ENCODE results near the gene SEMA6B. TPM values are rescaled to one million over a fixed set of nuclear protein-coding genes. Genes with fewer than 3 reads are reported as not detected.

The SEMA6B gene
- polyA plus RNA-seq, 1 of the 3 experiments (the other 2 are of a cell fraction), result 3.7 TPM

GRCh38 chr19:4499318-4499717 lies 60.2 kb downstream of the SEMA6B start:
- H3K4me2 ChIP-seq, result no peak overlapping the region
- WGBS (ENCODE audit: low lambda C conversion rate), result 96% methylated on average over 23 of the region's 23 CpGs
- TF ChIP-seq TAF1 (IDR thresholded peaks at IDR 0.05; ENCODE audit: borderline replicate concordance, low read depth, low read length) (no peak), MEF2A (IDR thresholded peaks at IDR 0.05; ENCODE audit: borderline replicate concordance, low read depth) (no peak), JUND (IDR thresholded peaks at IDR 0.05) (no peak), GABPA (IDR thresholded peaks at IDR 0.05; ENCODE audit: low read depth) (no peak), RCOR1 (IDR thresholded peaks at IDR 0.05; ENCODE audit: low read length) (no peak), EZH2phosphoT487 (IDR thresholded peaks at IDR 0.05; ENCODE audit: borderline replicate concordance, low read depth) (no peak), FOSL2 (IDR thresholded peaks at IDR 0.05; ENCODE audit: borderline replicate concordance, low read depth) (no peak), POLR2AphosphoS5 (IDR thresholded peaks at IDR 0.05; ENCODE audit: low read depth, low read length) (no peak), USF2 (IDR thresholded peaks at IDR 0.05; ENCODE audit: borderline replicate concordance, low read depth, low read length) (no peak), TEAD4 (IDR thresholded peaks at IDR 0.05; ENCODE audit: borderline replicate concordance, insufficient read depth) (no peak), NRF1 (IDR thresholded peaks at IDR 0.05; ENCODE audit: low read depth, low read length) (no peak), RAD21 (IDR thresholded peaks at IDR 0.05; ENCODE audit: low read length) (no peak)
- TF ChIP-seq, protein P1, sequence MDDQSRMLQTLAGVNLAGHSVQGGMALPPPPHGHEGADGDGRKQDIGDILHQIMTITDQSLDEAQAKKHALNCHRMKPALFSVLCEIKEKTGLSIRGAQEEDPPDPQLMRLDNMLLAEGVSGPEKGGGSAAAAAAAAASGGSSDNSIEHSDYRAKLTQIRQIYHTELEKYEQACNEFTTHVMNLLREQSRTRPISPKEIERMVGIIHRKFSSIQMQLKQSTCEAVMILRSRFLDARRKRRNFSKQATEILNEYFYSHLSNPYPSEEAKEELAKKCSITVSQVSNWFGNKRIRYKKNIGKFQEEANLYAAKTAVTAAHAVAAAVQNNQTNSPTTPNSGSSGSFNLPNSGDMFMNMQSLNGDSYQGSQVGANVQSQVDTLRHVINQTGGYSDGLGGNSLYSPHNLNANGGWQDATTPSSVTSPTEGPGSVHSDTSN (IDR thresholded peaks at IDR 0.05), result no peak
- TF ChIP-seq, protein P2, sequence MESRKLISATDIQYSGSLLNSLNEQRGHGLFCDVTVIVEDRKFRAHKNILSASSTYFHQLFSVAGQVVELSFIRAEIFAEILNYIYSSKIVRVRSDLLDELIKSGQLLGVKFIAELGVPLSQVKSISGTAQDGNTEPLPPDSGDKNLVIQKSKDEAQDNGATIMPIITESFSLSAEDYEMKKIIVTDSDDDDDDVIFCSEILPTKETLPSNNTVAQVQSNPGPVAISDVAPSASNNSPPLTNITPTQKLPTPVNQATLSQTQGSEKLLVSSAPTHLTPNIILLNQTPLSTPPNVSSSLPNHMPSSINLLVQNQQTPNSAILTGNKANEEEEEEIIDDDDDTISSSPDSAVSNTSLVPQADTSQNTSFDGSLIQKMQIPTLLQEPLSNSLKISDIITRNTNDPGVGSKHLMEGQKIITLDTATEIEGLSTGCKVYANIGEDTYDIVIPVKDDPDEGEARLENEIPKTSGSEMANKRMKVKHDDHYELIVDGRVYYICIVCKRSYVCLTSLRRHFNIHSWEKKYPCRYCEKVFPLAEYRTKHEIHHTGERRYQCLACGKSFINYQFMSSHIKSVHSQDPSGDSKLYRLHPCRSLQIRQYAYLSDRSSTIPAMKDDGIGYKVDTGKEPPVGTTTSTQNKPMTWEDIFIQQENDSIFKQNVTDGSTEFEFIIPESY (IDR thresholded peaks at IDR 0.05; ENCODE audit: borderline replicate concordance, low read depth), result no peak
- POLR2A ChIA-PET, result no interaction called here
- H3K4me1 ChIP-seq (ENCODE audit: control insufficient read depth in 1 of 2, insufficient read depth in 2 of 2, low read depth in 1 of 2, low read length in 1 of 2), result no peaks in the 10 kb centered on the region
- H3K27ac ChIP-seq (ENCODE audit: low read depth in 2 of 2, low read length in 1 of 2), result no peak overlapping the region
- H3K4me3 ChIP-seq (ENCODE audit: low read depth in 2 of 2, low read length in 1 of 2), result no peak overlapping the region
- no peak overlapping the region for H3K9ac ChIP-seq
- no peaks in the 10 kb centered on the region for H4K20me1 ChIP-seq (ENCODE audit: insufficient read depth)
- no peaks in the 10 kb centered on the region for H3K79me2 ChIP-seq (ENCODE audit: insufficient read depth)
- H3K9me3 ChIP-seq, result no peaks in the 10 kb centered on the region
- H2AFZ ChIP-seq (ENCODE audit: low read depth), result no peak overlapping the region
- peaks cover 3% of the 10 kb centered on the region for H3F3A ChIP-seq (replicated peaks; ENCODE audit: insufficient read depth)
- H3K27me3 ChIP-seq (ENCODE audit: insufficient read depth), result no peaks in the 10 kb centered on the region
- peaks cover 4 to 58% of the 10 kb centered on the region in 2 experiments for H3K36me3 ChIP-seq (replicated peaks in 1 of 2; ENCODE audit: control insufficient read depth in 1 of 2, insufficient read depth in 2 of 2, low read length in 1 of 2)
- DNase-seq, result no peak
- CTCF ChIA-PET, result interaction anchor here (0.6 to 1.3 kb wide), 2 partner anchors 26 to 89 kb away, joined by 3 to 4 read pairs; no protein-coding TSS in a partner anchor
- H3K9me2 ChIP-seq, result no peaks in the 10 kb centered on the region

DNA sequence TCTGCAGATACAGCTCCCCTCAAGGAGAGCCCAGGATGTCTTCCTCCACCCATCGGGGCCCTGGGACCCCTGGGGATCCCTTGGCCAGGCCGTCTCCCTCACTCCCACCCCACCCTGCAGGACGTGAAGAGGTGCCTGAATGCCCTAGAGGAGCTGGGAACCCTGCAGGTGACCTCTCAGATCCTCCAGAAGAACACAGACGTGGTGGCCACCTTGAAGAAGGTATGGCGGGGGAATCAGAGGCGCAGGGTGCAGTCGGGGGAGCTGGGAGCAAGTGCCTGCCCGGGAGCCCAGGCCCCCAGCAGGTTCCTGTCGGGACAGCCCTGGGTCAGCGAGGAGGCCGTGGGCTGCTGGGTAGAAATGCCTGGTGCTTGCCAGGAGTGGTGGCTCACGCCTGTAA lies 60.8 kb downstream of the SEMA6B start:
- no peak overlapping the region for H3K27ac ChIP-seq (ENCODE audit: low read depth in 2 of 2, low read length in 1 of 2)
- no peak overlapping the region for H3K4me2 ChIP-seq
- TF ChIP-seq, protein P2 (IDR thresholded peaks at IDR 0.05; ENCODE audit: borderline replicate concordance, low read depth), result no peak
- TF ChIP-seq FOSL2 (IDR thresholded peaks at IDR 0.05; ENCODE audit: borderline replicate concordance, low read depth) (no peak), NFIC (IDR thresholded peaks at IDR 0.05; ENCODE audit: borderline replicate concordance) (no peak), FOXJ3 (CRISPR knock-in tag; IDR thresholded peaks at IDR 0.05) (no peak)
- H3K36me3 ChIP-seq (replicated peaks in 1 of 2; ENCODE audit: control insufficient read depth in 1 of 2, insufficient read depth in 2 of 2, low read length in 1 of 2), result peaks cover 4 to 62% of the 10 kb centered on the region in 2 experiments
- peaks cover 3% of the 10 kb centered on the region for H3F3A ChIP-seq (replicated peaks; ENCODE audit: insufficient read depth)
- no peaks in the 10 kb centered on the region for H4K20me1 ChIP-seq (ENCODE audit: insufficient read depth)
- WGBS (ENCODE audit: low lambda C conversion rate), result 88% methylated on average over 12 of the region's 12 CpGs
- H3K79me2 ChIP-seq (ENCODE audit: insufficient read depth), result no peaks in the 10 kb centered on the region
- H3K9ac ChIP-seq, result no peak overlapping the region
- no peaks in the 10 kb centered on the region for H3K4me1 ChIP-seq (ENCODE audit: control insufficient read depth in 1 of 2, insufficient read depth in 2 of 2, low read depth in 1 of 2, low read length in 1 of 2)
- H3K4me3 ChIP-seq (ENCODE audit: low read depth in 2 of 2, low read length in 1 of 2), result no peak overlapping the region
- CTCF ChIA-PET, result interaction anchor here (1.0 to 1.3 kb wide), 2 partner anchors 25 to 26 kb away, joined by 3 to 4 read pairs; no protein-coding TSS in a partner anchor
- DNase-seq, result no peak
- H3K9me2 ChIP-seq, result no peaks in the 10 kb centered on the region
- H2AFZ ChIP-seq (ENCODE audit: low read depth), result no peak overlapping the region
- H3K9me3 ChIP-seq, result no peaks in the 10 kb centered on the region
- H3K27me3 ChIP-seq (ENCODE audit: insufficient read depth), result no peaks in the 10 kb centered on the region
- POLR2A ChIA-PET, result no interaction called here
